HG03139 (cell line): ENCODE measurements around the gene PLN.
A peak's percentile ranks its signal among the peaks of the same experiment; 100 is the strongest.

ENCODE experiments used
- ATAC-seq: cut with Tn5 transposase; IDR thresholded peaks from one replicate; pipeline ENCODE4 v1.9.1; 2021; ENCODE audit not compliant: unreplicated experiment

The PLN gene

GRCh38 chr6:118536478-118536877 lies 11.6 kb upstream of the PLN start:
- no peak for ATAC-seq

- no peak for ATAC-seq
Observed at GRCh38 chr6:118537574-118537973, 10.5 kb upstream of the PLN start.

GRCh38 chr6:118542184-118542952 lies 5.7 kb upstream of the PLN start:
- no peak for ATAC-seq

- ATAC-seq = no peak
Observed at GRCh38 chr6:118544105-118544504, 4.0 kb upstream of the PLN start.

GRCh38 chr6:118546164-118546879 lies 1.8 kb upstream of the PLN start:
- ATAC-seq = no peak

- ATAC-seq = no peak
Observed at GRCh38 chr6:118546880-118547218, 1.2 kb upstream of the PLN start.

GRCh38 chr6:118548613-118549012 lies 517 bp downstream of the PLN start:
- no peak for ATAC-seq

GRCh38 chr6:118551063-118552053 lies 3.3 kb downstream of the PLN start:
- ATAC-seq = peak; percentile 88

GRCh38 chr6:118553132-118553531 lies 5.0 kb downstream of the PLN start:
- ATAC-seq = no peak

GRCh38 chr6:118554698-118555097 lies 6.6 kb downstream of the PLN start:
- ATAC-seq = no peak

- ATAC-seq = peak; percentile 76
Observed at GRCh38 chr6:118558464-118559217, 10.5 kb downstream of the PLN start.

GRCh38 chr6:118559659-118560058 lies 11.6 kb downstream of the PLN start:
- ATAC-seq = peak; percentile 57

GRCh38 chr6:118562248-118562647 lies 14.2 kb downstream of the PLN start:
- no peak for ATAC-seq

- no peak for ATAC-seq
Observed at GRCh38 chr6:118562959-118563358, 14.9 kb downstream of the PLN start.

- ATAC-seq = peak; percentile 96
Observed at GRCh38 chr6:118565311-118565960, 17.3 kb downstream of the PLN start.

- ATAC-seq = no peak
Observed at GRCh38 chr6:118567974-118568373, 19.9 kb downstream of the PLN start.

GRCh38 chr6:118569498-118569897 lies 21.4 kb downstream of the PLN start:
- ATAC-seq = no peak

- no peak for ATAC-seq
Observed at GRCh38 chr6:118571121-118571520, 23.0 kb downstream of the PLN start.

GRCh38 chr6:118574051-118574865 lies 26.2 kb downstream of the PLN start:
- ATAC-seq = no peak
